Glutamatergic neuron (in vitro differentiated cells): Measurements from ENCODE around the gene RNPEPL1. TPM values are rescaled to one million over a fixed set of nuclear protein-coding genes. Genes with fewer than 3 reads are reported as not detected.

Source experiments
- DNase-seq: peaks from one replicate; pipeline ENCODE4 v3.0.0; 2022
- H3K27ac Mint-ChIP-seq: one replicate; pipeline ENCODE4 v1.8.0; 2020; ENCODE audit warnings: mild to moderate bottlenecking, mixed read lengths, inconsistent platforms; ENCODE audit not compliant: unreplicated experiment
- H3K27me3 Mint-ChIP-seq: one replicate; pipeline ENCODE4 v1.8.0; 2020; ENCODE audit warnings: mild to moderate bottlenecking, moderate library complexity, mixed read lengths, inconsistent platforms; ENCODE audit not compliant: unreplicated experiment
- H3K36me3 Mint-ChIP-seq: one replicate; pipeline ENCODE4 v1.8.0; 2020; ENCODE audit warnings: mild to moderate bottlenecking, mixed read lengths, inconsistent platforms; ENCODE audit not compliant: unreplicated experiment
- H3K4me1 Mint-ChIP-seq: one replicate; pipeline ENCODE4 v1.8.0; 2020; ENCODE audit warnings: mild to moderate bottlenecking, low read depth, mixed read lengths, inconsistent platforms; ENCODE audit not compliant: unreplicated experiment
- H3K4me3 Mint-ChIP-seq: one replicate; pipeline ENCODE4 v1.8.0; 2020; ENCODE audit warnings: mild to moderate bottlenecking, mixed read lengths, inconsistent platforms; ENCODE audit not compliant: unreplicated experiment
- H3K9me3 Mint-ChIP-seq: one replicate; pipeline ENCODE4 v1.8.0; 2020; ENCODE audit warnings: mild to moderate bottlenecking, moderate library complexity, mixed read lengths, inconsistent platforms; ENCODE audit not compliant: unreplicated experiment
- CTCF ChIP-seq: fragments of 200-600 bp; sonication (generic); IDR thresholded peaks from one replicate; pipeline ENCODE4 v1.5.0; 2021; ENCODE audit not compliant: partially characterized antibody, unreplicated experiment
- total RNA-seq: library from RNA; stranded (reverse); fragmentation: NEBNext Ultra II Directional; extraction: Animal tissue kit (Norgen Biotek cat#: 25700); gene quantifications from one replicate; pipeline ENCODE4 v1.2.1, GENCODE V29; 2021; ENCODE audit not compliant: unreplicated experiment

RNPEPL1 gene
- total RNA-seq, 1 donor from 2014 or later: 20.9 TPM

GRCh38 chr2:240624011-240624949 is 56.0 kb downstream of the RNPEPL1 start:
- H3K4me3 Mint-ChIP-seq: no peak overlapping the region
- no peak overlapping the region for H3K27ac Mint-ChIP-seq
- H3K36me3 Mint-ChIP-seq: no peaks in the 10 kb centered on the region
- peaks cover 6% of the 10 kb centered on the region for H3K9me3 Mint-ChIP-seq
- TF ChIP-seq CTCF: no peak
- no peak for DNase-seq
- peaks cover 6% of the 10 kb centered on the region for H3K27me3 Mint-ChIP-seq
- H3K4me1 Mint-ChIP-seq: no peaks in the 10 kb centered on the region

DNA sequence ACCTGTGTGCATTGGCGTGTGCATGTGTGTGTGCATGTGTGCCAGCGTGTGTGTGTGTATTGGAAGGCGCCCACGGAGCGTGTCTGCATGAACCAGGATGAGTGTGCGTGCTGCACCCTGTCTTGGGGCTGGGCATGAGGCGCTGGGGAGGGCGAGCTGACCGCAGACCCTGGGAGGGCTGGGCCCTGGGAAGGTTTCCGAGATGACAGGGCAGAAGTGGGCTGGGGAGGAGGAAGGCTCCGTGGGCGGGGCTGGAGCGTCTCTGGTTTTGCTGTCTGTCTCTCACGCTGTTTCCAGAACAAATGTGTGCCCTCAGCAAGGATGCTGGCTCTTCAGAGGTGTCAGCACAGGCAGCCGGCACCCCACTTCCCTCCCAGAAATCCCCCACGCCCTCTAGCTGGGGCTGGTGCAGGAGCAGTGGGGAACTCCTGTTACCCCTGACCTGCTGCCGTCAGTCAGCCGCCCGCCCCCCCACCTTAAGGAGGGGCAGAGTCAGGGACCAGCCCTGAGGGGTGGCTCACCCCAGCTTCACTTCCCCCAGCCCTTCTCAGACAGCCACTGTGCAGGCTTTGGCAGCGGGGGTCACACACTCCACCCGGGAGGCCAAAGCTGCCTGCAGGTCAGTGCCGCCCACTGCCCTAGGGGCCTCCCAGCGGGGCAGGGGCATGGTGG is 56.8 kb downstream of the RNPEPL1 start, which contains the start of gene GPR35:
TSS of gene GPR35 (plus strand) at position 531 of the 672 bp plus-strand sequence. CDS start 4,473 bp downstream, outside the sequence.
- no peak for TF ChIP-seq CTCF
- no peak within 1 kb of the TSS for H3K27ac Mint-ChIP-seq
- no peak for DNase-seq
- H3K4me3 Mint-ChIP-seq: no peak within 1 kb of the TSS
- H3K36me3 Mint-ChIP-seq: no peaks in the 10 kb centered on the region
- peaks cover 8% of the 10 kb centered on the region for H3K27me3 Mint-ChIP-seq
- H3K4me1 Mint-ChIP-seq: no peaks in the 10 kb centered on the region
- H3K9me3 Mint-ChIP-seq: peaks cover 6% of the 10 kb centered on the region

GRCh38 chr2:240626531-240627300 is 58.4 kb downstream of the RNPEPL1 start:
- H3K27ac Mint-ChIP-seq: no peak overlapping the region
- no peak for TF ChIP-seq CTCF
- peaks cover 5% of the 10 kb centered on the region for H3K9me3 Mint-ChIP-seq
- peaks cover 6% of the 10 kb centered on the region for H3K27me3 Mint-ChIP-seq
- no peaks in the 10 kb centered on the region for H3K4me1 Mint-ChIP-seq
- no peak for DNase-seq
- no peak overlapping the region for H3K4me3 Mint-ChIP-seq
- no peaks in the 10 kb centered on the region for H3K36me3 Mint-ChIP-seq

DNA sequence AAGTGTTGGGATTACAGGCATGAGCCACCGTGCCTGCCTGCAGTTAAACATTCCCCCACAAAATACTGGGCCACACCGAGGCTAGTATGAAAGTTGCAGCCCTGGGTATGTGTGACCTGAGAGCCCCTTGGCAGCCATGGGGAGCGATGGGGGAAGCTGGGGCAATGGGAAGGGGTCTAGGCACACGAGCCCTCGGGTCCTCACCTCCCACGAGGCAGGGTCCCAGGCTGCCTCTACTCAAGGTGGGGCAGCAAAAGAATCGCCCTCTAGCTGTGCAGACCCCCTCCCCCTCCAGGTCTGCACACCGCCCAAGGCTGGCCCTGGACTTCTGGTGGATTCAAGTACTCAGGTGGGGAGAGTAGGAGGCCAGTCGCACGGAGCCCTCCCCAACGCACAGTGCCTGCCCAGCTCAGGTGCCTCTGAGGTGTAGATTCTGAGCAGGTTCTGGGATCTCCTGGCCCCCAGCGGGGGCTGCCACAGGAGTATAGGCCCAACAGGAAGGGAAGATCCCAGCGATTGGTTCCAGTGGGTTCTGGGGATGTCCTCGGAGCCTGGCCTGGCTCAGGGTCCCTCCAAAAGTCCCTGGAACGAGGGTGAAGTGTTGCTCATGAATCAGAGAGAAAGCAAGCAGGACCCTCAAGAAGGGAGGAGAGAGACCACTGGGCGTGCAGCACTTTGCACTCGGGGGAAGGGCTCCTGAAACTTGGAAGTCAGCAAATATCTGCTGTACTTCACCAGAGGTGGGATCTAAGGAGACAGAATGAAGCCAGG is 59.6 kb downstream of the RNPEPL1 start:
- TF ChIP-seq CTCF: no peak
- H3K27ac Mint-ChIP-seq: no peak overlapping the region
- peaks cover 2% of the 10 kb centered on the region for H3K9me3 Mint-ChIP-seq
- H3K36me3 Mint-ChIP-seq: peaks cover under 1% of the 10 kb centered on the region
- H3K27me3 Mint-ChIP-seq: peaks cover 6% of the 10 kb centered on the region
- DNase-seq: no peak
- H3K4me1 Mint-ChIP-seq: no peaks in the 10 kb centered on the region
- H3K4me3 Mint-ChIP-seq: no peak overlapping the region
